ENCODE measurements around the gene FABP1. TPM values are rescaled to one million over a fixed set of nuclear protein-coding genes. Genes with fewer than 3 reads are reported as not detected.

The FABP1 gene
- total RNA-seq, 1 donor from 2014 or later, result not detected

- no peaks in the 10 kb centered on the region for H3K4me1 Mint-ChIP-seq
- H3K27me3 Mint-ChIP-seq (ENCODE audit: low read depth), result peaks cover 8% of the 10 kb centered on the region
- H3K27ac Mint-ChIP-seq (ENCODE audit: unreplicated experiment), result peak overlapping the region; percentile 24
- no peak overlapping the region for H3K4me3 Mint-ChIP-seq
- H3K9me3 Mint-ChIP-seq, result no peaks in the 10 kb centered on the region
- no peaks in the 10 kb centered on the region for H3K36me3 Mint-ChIP-seq (ENCODE audit: low read depth)
- TF ChIP-seq, protein P1, sequence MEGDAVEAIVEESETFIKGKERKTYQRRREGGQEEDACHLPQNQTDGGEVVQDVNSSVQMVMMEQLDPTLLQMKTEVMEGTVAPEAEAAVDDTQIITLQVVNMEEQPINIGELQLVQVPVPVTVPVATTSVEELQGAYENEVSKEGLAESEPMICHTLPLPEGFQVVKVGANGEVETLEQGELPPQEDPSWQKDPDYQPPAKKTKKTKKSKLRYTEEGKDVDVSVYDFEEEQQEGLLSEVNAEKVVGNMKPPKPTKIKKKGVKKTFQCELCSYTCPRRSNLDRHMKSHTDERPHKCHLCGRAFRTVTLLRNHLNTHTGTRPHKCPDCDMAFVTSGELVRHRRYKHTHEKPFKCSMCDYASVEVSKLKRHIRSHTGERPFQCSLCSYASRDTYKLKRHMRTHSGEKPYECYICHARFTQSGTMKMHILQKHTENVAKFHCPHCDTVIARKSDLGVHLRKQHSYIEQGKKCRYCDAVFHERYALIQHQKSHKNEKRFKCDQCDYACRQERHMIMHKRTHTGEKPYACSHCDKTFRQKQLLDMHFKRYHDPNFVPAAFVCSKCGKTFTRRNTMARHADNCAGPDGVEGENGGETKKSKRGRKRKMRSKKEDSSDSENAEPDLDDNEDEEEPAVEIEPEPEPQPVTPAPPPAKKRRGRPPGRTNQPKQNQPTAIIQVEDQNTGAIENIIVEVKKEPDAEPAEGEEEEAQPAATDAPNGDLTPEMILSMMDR (conservative IDR thresholded peaks at IDR 0.05), result no peak
- DNase-seq (ENCODE audit: low read depth, low spot score), result no peak
Measured at GRCh38 chr2:88125924-88126771, 1.7 kb downstream of the FABP1 start.

GRCh38 chr2:88125344-88125923, 2.4 kb downstream of the FABP1 start:
- no peak overlapping the region for H3K27ac Mint-ChIP-seq (ENCODE audit: unreplicated experiment)
- DNase-seq (ENCODE audit: low read depth, low spot score), result no peak
- no peak overlapping the region for H3K4me3 Mint-ChIP-seq
- no peaks in the 10 kb centered on the region for H3K9me3 Mint-ChIP-seq
- peaks cover 8% of the 10 kb centered on the region for H3K27me3 Mint-ChIP-seq (ENCODE audit: low read depth)
- H3K4me1 Mint-ChIP-seq, result no peaks in the 10 kb centered on the region
- no peaks in the 10 kb centered on the region for H3K36me3 Mint-ChIP-seq (ENCODE audit: low read depth)
- TF ChIP-seq, protein P1 (conservative IDR thresholded peaks at IDR 0.05), result no peak

DNA sequence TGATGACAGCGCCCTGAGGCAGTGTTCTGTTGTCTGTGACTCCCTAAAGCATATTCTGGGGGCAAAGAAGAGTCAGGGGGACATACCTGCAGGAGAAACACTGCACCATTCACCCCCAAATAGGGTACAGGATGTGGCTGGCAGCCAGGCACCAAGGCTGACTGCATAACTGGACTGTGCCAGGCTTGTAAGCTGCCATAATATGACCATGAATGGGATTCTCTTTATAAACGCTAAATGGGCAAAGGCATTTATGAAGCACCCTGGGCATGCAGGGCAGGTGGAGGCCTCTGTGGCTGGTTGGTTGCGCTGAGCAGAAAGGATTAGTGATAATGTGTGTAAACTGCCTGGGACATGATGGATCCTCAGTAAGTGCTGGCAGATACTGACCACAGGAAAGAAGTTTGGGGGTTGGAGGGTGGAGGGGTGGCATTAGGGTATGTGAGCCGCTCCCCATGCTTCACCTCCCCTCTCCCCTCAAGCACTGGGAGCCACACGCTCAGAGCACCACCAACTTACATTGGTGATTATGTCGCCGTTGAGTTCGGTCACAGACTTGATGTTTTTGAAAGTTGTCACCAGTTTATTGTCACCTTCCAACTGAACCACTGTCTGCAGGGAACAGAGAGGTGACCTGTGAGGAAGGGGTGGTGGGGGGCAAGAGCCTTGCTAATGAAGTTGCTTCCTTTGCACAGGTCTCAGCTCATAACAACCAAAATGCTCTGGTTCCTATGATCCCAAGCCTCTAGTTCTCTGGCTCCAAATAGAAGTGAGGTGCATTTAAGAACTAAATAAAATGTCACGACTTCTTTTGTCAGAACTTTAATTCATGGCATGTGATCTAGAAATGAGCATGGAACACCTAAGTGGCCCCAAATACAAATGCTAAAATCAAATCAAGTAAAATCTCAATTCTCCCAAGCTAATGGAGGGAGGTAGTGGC, 3.6 kb downstream of the FABP1 start:
- Mint-ChIP-seq H3K9me3 (no peaks in the 10 kb centered on the region), H3K36me3 (ENCODE audit: low read depth) (no peaks in the 10 kb centered on the region)

DNA sequence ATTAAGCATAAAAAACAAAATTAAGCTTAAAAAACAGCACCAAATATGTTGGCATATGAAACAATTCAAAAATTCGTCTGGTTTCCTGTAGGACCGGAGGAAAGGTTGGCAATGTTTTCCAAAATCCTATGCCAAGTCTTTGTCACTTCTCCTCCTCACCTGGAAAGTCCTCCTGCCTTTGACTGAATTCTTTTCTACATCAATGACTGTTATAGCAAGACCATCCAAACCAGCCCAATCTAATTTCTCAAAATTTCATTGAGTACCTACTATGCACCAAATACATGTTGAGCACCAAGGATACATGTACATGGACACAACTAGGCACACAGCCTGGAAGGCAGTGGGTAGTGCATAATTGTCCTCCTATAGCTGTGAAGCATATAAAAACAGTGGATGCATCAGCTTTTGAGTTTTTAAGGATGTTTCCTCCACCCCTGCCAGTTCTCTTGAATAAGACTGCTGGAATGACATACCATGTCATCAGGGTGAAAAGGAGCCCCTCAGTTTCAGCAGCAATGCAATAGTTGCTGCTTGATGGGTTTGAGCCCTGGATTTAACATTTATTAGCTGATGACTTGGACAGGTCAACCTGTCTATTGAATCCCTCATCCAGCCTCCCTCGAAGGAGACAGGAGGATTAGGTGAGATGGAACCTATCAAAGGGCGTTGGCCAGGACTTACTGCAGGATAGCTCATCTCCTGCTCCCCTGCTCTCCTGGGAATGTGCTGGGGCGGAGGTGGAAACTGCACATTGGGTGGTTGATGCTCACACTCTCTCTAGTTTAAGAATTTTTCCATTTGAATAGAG, 4.5 kb downstream of the FABP1 start:
- H3K9me3 Mint-ChIP-seq, result no peaks in the 10 kb centered on the region
- peaks cover 8% of the 10 kb centered on the region for H3K27me3 Mint-ChIP-seq (ENCODE audit: low read depth)
- no peaks in the 10 kb centered on the region for H3K36me3 Mint-ChIP-seq (ENCODE audit: low read depth)
- no peak overlapping the region for H3K27ac Mint-ChIP-seq (ENCODE audit: unreplicated experiment)
- TF ChIP-seq, protein P1 (conservative IDR thresholded peaks at IDR 0.05), result no peak
- no peak overlapping the region for H3K4me3 Mint-ChIP-seq
- no peaks in the 10 kb centered on the region for H3K4me1 Mint-ChIP-seq
- DNase-seq (ENCODE audit: low read depth, low spot score), result no peak

More for the DNA sequence above, 3.6 kb downstream of the FABP1 start:
- Mint-ChIP-seq H3K27me3 (ENCODE audit: low read depth) (peaks cover 8% of the 10 kb centered on the region), H3K4me1 (no peaks in the 10 kb centered on the region), H3K4me3 (no peak overlapping the region), H3K27ac (ENCODE audit: unreplicated experiment) (no peak overlapping the region)
- no peak for DNase-seq (ENCODE audit: low read depth, low spot score)
- TF ChIP-seq, protein P1 (conservative IDR thresholded peaks at IDR 0.05), result no peak
